ENCODE measurements around the gene CSRP2. TPM values are rescaled to one million over a fixed set of nuclear protein-coding genes. Genes with fewer than 3 reads are reported as not detected.

CSRP2 gene
- total and polyA plus RNA-seq, 2 of the 8 experiments (the other 6 are each of a cell fraction or from before 2014, with no cell fraction given) = 149 to 227 TPM

GRCh38 chr12:76915361-76916169 is 36.7 kb upstream of the CSRP2 start:
- Histone ChIP-seq H2AFZ (ENCODE audit: low read length) (no peak overlapping the region), H3K79me2 (ENCODE audit: control insufficient read depth in 1 of 2, insufficient read depth in 2 of 2, low read length in 2 of 2) (no peaks in the 10 kb centered on the region), H3K9ac (replicated peaks in 1 of 4; ENCODE audit: extremely low read depth in 1 of 4, low read depth in 3 of 4, low read length in 3 of 4) (no peak overlapping the region), H2BK12ac (ENCODE audit: low read depth, low read length) (no peak overlapping the region), H4K5ac (ENCODE audit: insufficient read length, low read depth, low read length) (no peak overlapping the region), H3K18ac (ENCODE audit: extremely low read depth, low read length) (no peak overlapping the region), H4K8ac (ENCODE audit: extremely low read depth, insufficient read depth, low read length) (no peak overlapping the region), H3K56ac (replicated peaks; ENCODE audit: insufficient read length, low read depth, low read length) (no peak overlapping the region), H3K9me3 (ENCODE audit: insufficient read depth in 2 of 2, low read depth in 1 of 2, low read length in 1 of 2) (no peaks in the 10 kb centered on the region), H3K14ac (ENCODE audit: insufficient read length) (no peak overlapping the region), H3K23ac (ENCODE audit: insufficient read length) (no peak overlapping the region), H3K4me1 (replicated peaks in 1 of 4; ENCODE audit: control insufficient read depth in 3 of 4, insufficient read depth in 4 of 4, low read length in 3 of 4) (peaks cover 0 to 5% (median 4%) of the 10 kb centered on the region in 4 experiments; a peak in 6 of 7 replicates), H2BK120ac (replicated peaks; ENCODE audit: low read depth, low read length) (no peak overlapping the region), H3K23me2 (ENCODE audit: low read depth, low read length) (no peaks in the 10 kb centered on the region), H2AK5ac (ENCODE audit: low read depth, low read length) (no peak overlapping the region), H4K20me1 (replicated peaks in 1 of 2; ENCODE audit: control insufficient read depth in 1 of 2, insufficient read depth in 2 of 2, low read length in 2 of 2) (no peaks in the 10 kb centered on the region), H4K91ac (replicated peaks; ENCODE audit: insufficient read length, low read length) (no peak overlapping the region), H3K27ac (ENCODE audit: low read depth, low read length) (no peak overlapping the region), H3K27me3 (replicated peaks in 1 of 4; ENCODE audit: control insufficient read depth in 3 of 4, extremely low read depth in 1 of 4, insufficient read depth in 3 of 4, low read length in 3 of 4) (no peaks in the 10 kb centered on the region), H2BK15ac (ENCODE audit: low read length) (no peak overlapping the region), H3K4me3 (ENCODE audit: extremely low read depth in 1 of 4, insufficient read depth in 2 of 4, low read depth in 3 of 4, low read length in 4 of 4) (no peak overlapping the region), H3K36me3 (ENCODE audit: control insufficient read depth in 2 of 4, insufficient read depth in 4 of 4, low read length in 3 of 4) (no peaks in the 10 kb centered on the region), H3K79me1 (ENCODE audit: low read depth, low read length) (no peaks in the 10 kb centered on the region), H3K4ac (replicated peaks; ENCODE audit: insufficient read length, low read depth, low read length) (no peak overlapping the region), H3K4me2 (ENCODE audit: insufficient read depth in 1 of 2, low read depth in 2 of 2, low read length in 2 of 2) (no peak overlapping the region), H2BK20ac (ENCODE audit: low read length) (no peak overlapping the region), H2BK5ac (ENCODE audit: low read depth, low read length) (no peak overlapping the region)
- WGBS, 2 experiments (ENCODE audit: extremely low coverage in 1 of 2, insufficient coverage in 1 of 2, insufficient read length in 1 of 2, insufficient replicate concordance in 2 of 2, low coverage in 1 of 2, low lambda C conversion rate in 2 of 2, missing lambda C conversion rate in 1 of 2) = 85% methylated on average over 6 of the region's 6 CpGs; no CpG with 5 or more reads in 1 of the 2 experiments
- CTCF ChIA-PET (ENCODE audit: partially characterized antibody) = interaction anchor here (0.9 to 2.3 kb wide), 2 partner anchors 20 to 58 kb away, joined by 3 to 8 read pairs; no protein-coding TSS in a partner anchor
- FAIRE-seq = no peak
- POLR2A ChIA-PET (ENCODE audit: partially characterized antibody) = interaction anchor here (1.5 kb wide), 1 partner anchor 9 kb away, joined by 3 read pairs; no protein-coding TSS in a partner anchor
- no peak for DNase-seq (ENCODE audit: low read depth in 1 of 2, low spot score in 2 of 2)
- TF ChIP-seq CTBP2 (IDR thresholded peaks at IDR 0.05; ENCODE audit: borderline replicate concordance, insufficient read depth, insufficient read length, low read length) (no peak), TEAD4 (IDR thresholded peaks at IDR 0.05; ENCODE audit: low read depth, low read length) (no peak), FOSL1 (IDR thresholded peaks at IDR 0.05; ENCODE audit: insufficient read depth, low read depth, low read length) (no peak), SIN3A (conservative IDR thresholded peaks at IDR 0.05 in 1 of 2, IDR thresholded peaks at IDR 0.05 in 1 of 2; ENCODE audit: low read depth in 1 of 2, low read length in 2 of 2) (no peak), BRCA1 (IDR thresholded peaks at IDR 0.05; ENCODE audit: low read depth, low read length) (no peak), CBX5 (IDR thresholded peaks at IDR 0.05; ENCODE audit: low read depth, low read length) (no peak), TCF12 (IDR thresholded peaks at IDR 0.05; ENCODE audit: low read depth, low read length) (no peak), SIX5 (IDR thresholded peaks at IDR 0.05; ENCODE audit: low read depth, low read length) (no peak), PHF8 (conservative IDR thresholded peaks at IDR 0.05; ENCODE audit: low read depth, low read length) (no peak)

Data from H1 (cell line).